ENCODE data around the gene MYG1. TPM values are rescaled to one million over a fixed set of nuclear protein-coding genes. Genes with fewer than 3 reads are reported as not detected.
A peak's percentile ranks its signal among the peaks of the same experiment; 100 is the strongest.

Gene MYG1
- total and polyA plus RNA-seq, 2 of the 13 experiments (the other 11 are each of a cell fraction or from before 2014, with no cell fraction given), result 38.6 to 58.0 TPM

DNA sequence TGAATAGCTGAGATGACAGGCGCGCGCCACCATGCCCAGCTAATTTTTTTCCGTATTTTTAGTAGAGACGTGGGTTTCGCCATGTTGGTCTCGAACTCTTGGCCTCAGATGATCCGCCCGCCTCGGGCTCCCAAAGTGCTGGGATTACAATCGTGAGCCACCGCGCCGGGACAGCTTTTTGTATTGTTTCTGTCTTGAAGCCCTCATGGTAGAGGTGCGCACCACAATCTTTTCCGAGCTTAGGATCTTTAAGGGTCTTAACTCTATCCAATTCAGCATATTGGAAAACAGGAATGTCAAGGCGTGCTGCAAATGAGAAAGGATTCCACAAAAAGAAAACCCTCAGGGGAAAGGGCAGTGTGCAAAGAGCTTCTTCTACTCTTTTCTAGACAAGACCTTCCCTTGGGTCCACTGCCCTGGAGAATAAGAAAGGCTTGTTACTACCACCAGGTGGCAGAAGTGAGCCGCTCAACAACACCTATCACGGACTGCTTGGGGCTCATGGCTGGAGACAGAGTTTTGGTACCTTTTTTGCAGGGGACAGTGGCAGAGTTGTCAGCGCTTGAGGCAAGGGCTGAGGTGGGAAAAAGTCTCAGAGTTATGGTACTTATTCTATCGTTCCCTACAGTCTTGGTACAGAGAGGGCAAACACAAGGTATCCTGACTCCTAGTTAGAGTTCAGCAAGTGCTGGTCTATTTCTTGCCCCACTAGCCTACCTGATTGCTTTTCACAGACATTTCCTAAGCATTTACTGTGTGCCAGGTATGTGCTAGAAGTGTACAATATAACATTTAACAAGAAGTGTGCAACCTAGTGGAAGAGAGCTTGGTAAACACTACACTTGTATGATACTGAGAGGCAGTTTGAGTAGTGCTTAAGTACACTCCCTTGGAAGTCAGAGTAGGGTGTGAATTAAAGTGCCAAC is 53.1 kb downstream of the MYG1 start (continued):
- peak; percentile 42; the same call in 1 of the 2 replicates for TF ChIP-seq REPIN1 (CRISPR knock-in tag; IDR thresholded peaks at IDR 0.05; ENCODE audit: borderline replicate concordance, low read depth)
- TF ChIP-seq, protein P1, sequence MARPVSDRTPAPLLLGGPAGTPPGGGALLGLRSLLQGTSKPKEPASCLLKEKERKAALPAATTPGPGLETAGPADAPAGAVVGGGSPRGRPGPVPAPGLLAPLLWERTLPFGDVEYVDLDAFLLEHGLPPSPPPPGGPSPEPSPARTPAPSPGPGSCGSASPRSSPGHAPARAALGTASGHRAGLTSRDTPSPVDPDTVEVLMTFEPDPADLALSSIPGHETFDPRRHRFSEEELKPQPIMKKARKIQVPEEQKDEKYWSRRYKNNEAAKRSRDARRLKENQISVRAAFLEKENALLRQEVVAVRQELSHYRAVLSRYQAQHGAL (CRISPR knock-in tag; IDR thresholded peaks at IDR 0.05; ENCODE audit: not compliant biosample characterization), result no peak
- no peak for TF ChIP-seq TBP (CRISPR knock-in tag; IDR thresholded peaks at IDR 0.05)
- TF ChIP-seq, protein P2, sequence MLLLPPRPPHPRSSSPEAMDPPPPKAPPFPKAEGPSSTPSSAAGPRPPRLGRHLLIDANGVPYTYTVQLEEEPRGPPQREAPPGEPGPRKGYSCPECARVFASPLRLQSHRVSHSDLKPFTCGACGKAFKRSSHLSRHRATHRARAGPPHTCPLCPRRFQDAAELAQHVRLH (CRISPR knock-in tag; IDR thresholded peaks at IDR 0.05; ENCODE audit: borderline replicate concordance, low read depth), result no peak
- TF ChIP-seq KDM4B (CRISPR knock-in tag; IDR thresholded peaks at IDR 0.05), result 0 out of 2 replicates have a peak, but pooled peaks have one; percentile 54
- TF ChIP-seq ZNF501 (CRISPR knock-in tag; IDR thresholded peaks at IDR 0.05), result no peak
- no peak for TF ChIP-seq ZFAT (CRISPR knock-in tag; conservative IDR thresholded peaks at IDR 0.05)
- TF ChIP-seq, protein P3, sequence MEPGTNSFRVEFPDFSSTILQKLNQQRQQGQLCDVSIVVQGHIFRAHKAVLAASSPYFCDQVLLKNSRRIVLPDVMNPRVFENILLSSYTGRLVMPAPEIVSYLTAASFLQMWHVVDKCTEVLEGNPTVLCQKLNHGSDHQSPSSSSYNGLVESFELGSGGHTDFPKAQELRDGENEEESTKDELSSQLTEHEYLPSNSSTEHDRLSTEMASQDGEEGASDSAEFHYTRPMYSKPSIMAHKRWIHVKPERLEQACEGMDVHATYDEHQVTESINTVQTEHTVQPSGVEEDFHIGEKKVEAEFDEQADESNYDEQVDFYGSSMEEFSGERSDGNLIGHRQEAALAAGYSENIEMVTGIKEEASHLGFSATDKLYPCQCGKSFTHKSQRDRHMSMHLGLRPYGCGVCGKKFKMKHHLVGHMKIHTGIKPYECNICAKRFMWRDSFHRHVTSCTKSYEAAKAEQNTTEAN (CRISPR knock-in tag; conservative IDR thresholded peaks at IDR 0.05), result no peak
- no peak for TF ChIP-seq ATF1 (CRISPR knock-in tag; IDR thresholded peaks at IDR 0.05)
- TF ChIP-seq, protein P4, sequence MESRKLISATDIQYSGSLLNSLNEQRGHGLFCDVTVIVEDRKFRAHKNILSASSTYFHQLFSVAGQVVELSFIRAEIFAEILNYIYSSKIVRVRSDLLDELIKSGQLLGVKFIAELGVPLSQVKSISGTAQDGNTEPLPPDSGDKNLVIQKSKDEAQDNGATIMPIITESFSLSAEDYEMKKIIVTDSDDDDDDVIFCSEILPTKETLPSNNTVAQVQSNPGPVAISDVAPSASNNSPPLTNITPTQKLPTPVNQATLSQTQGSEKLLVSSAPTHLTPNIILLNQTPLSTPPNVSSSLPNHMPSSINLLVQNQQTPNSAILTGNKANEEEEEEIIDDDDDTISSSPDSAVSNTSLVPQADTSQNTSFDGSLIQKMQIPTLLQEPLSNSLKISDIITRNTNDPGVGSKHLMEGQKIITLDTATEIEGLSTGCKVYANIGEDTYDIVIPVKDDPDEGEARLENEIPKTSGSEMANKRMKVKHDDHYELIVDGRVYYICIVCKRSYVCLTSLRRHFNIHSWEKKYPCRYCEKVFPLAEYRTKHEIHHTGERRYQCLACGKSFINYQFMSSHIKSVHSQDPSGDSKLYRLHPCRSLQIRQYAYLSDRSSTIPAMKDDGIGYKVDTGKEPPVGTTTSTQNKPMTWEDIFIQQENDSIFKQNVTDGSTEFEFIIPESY (CRISPR knock-in tag; IDR thresholded peaks at IDR 0.05), result no peak
- TF ChIP-seq, protein P5, sequence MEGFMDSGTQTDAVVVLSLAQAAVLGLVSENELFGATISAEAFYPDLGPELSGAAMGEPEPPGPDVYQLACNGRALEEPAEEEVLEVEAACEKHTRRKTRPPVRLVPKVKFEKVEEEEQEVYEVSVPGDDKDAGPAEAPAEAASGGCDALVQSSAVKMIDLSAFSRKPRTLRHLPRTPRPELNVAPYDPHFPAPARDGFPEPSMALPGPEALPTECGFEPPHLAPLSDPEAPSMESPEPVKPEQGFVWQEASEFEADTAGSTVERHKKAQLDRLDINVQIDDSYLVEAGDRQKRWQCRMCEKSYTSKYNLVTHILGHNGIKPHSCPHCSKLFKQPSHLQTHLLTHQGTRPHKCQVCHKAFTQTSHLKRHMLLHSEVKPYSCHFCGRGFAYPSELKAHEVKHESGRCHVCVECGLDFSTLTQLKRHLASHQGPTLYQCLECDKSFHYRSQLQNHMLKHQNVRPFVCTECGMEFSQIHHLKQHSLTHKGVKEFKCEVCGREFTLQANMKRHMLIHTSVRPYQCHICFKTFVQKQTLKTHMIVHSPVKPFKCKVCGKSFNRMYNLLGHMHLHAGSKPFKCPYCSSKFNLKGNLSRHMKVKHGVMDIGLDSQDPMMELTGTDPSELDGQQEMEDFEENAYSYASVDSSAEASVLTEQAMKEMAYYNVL (CRISPR knock-in tag; IDR thresholded peaks at IDR 0.05; ENCODE audit: borderline replicate concordance), result no peak
- TF ChIP-seq ZNF556 (CRISPR knock-in tag; IDR thresholded peaks at IDR 0.05; ENCODE audit: borderline replicate concordance), result no peak
- TF ChIP-seq, protein P6, sequence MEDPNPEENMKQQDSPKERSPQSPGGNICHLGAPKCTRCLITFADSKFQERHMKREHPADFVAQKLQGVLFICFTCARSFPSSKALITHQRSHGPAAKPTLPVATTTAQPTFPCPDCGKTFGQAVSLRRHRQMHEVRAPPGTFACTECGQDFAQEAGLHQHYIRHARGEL (CRISPR knock-in tag; IDR thresholded peaks at IDR 0.05), result no peak
- no peak for TF ChIP-seq HMGA1 (CRISPR knock-in tag; conservative IDR thresholded peaks at IDR 0.05)
- TF ChIP-seq, protein P7, sequence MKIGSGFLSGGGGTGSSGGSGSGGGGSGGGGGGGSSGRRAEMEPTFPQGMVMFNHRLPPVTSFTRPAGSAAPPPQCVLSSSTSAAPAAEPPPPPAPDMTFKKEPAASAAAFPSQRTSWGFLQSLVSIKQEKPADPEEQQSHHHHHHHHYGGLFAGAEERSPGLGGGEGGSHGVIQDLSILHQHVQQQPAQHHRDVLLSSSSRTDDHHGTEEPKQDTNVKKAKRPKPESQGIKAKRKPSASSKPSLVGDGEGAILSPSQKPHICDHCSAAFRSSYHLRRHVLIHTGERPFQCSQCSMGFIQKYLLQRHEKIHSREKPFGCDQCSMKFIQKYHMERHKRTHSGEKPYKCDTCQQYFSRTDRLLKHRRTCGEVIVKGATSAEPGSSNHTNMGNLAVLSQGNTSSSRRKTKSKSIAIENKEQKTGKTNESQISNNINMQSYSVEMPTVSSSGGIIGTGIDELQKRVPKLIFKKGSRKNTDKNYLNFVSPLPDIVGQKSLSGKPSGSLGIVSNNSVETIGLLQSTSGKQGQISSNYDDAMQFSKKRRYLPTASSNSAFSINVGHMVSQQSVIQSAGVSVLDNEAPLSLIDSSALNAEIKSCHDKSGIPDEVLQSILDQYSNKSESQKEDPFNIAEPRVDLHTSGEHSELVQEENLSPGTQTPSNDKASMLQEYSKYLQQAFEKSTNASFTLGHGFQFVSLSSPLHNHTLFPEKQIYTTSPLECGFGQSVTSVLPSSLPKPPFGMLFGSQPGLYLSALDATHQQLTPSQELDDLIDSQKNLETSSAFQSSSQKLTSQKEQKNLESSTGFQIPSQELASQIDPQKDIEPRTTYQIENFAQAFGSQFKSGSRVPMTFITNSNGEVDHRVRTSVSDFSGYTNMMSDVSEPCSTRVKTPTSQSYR (CRISPR knock-in tag; IDR thresholded peaks at IDR 0.05; ENCODE audit: borderline replicate concordance), result no peak
- no peak for TF ChIP-seq ZNF547 (CRISPR knock-in tag; IDR thresholded peaks at IDR 0.05)
- no peak for TF ChIP-seq ZBTB20 (CRISPR knock-in tag; IDR thresholded peaks at IDR 0.05; ENCODE audit: borderline replicate concordance, low read depth)
- no peak for TF ChIP-seq KDM3A (CRISPR knock-in tag; IDR thresholded peaks at IDR 0.05; ENCODE audit: low read depth)
- no peak for TF ChIP-seq ZNF12 (CRISPR knock-in tag; IDR thresholded peaks at IDR 0.05)

All from HepG2 (cell line).